CD4-positive, alpha-beta T cell treated with Interleukin-15 for 4 hours (primary cell): Measurements from ENCODE around the gene DPH5.
"Not testable (repeated sequence)": the region's sequence is repeated elsewhere in the genome, so short reads cannot be mapped to it uniquely, and the experiment has no call there.

Experiments
- DNase-seq: peaks from one replicate; pipeline ENCODE4 v3.0.0-alpha.2; 2020; ENCODE audit warnings: low spot score

Gene DPH5

DNA sequence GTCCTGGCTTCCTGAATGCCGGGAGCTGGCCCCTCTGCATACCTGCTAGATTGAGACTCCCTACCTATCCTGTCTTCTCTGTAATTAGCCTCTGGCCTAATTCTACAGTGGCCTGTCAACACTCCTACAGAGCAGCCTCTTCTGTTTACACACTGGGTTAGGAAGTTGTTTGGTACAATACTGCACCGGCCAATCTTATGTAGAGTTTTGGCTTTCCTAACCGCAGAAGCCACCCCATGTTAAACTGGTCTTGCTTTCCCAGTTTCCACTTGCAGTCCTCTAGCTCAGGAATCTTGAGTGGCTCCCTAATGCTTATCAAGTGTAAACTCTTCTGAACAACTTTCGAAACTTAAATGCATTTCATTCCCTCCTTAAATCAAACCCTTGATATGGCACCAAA lies 42.8 kb downstream of the DPH5 start:
- no peak for DNase-seq

DNA sequence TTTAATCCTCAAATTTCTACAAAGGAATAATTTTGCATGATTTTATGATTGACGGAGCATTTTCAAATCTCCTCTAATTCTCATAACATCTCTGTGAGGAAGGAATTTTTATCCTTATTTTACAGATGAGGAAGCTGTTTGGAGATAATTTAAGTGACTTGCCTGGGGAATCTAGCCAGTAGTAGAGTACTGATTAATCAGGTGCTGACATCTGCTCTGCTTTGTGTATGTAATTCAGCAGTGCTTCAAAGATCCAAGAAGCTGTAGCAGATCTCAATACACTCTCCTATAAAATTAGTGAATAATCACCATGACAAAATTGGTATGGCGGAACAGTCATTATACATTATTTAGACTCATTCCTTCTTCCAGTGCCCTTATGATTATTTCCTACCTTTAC lies 46.0 kb downstream of the DPH5 start:
- no peak for DNase-seq

DNA sequence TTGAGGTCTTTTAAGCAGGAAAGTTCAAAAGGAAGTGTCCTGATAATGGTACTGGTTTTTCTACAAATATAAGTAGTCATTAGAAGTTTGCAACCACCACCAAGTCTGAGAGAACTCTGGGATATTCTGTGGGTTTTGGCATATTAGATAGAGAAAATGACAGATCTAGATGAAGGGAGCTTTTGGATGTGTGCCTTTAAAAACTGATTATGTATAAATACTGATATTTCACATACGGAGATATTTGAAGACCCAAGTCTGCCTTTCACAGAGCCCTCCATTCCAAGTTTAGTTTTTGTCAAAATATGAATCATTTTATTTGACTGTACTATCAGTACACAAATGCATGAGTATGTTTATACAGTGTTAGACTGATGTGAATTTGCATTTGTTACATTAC lies 48.6 kb downstream of the DPH5 start:
- DNase-seq, result no peak

DNA sequence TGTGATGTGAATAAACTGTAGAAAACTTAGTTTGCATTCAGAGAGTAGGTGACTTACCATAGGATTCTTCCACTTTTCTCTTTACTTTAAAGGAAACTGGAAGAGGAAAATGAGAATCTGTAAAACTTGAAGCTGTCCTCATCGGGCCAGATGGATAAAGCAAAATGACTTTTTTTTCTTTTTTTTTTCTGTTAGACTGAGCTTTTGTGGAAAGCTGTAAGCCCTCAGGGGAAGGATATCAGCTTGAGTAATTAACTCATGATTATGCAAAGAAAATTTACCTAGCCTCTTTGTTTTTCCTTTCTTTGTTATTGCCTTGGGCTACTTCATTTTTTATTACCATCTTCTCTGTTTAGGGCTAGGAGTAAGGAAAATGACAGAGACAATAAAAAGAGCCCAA lies 53.4 kb downstream of the DPH5 start:
- DNase-seq, result no peak

DNA sequence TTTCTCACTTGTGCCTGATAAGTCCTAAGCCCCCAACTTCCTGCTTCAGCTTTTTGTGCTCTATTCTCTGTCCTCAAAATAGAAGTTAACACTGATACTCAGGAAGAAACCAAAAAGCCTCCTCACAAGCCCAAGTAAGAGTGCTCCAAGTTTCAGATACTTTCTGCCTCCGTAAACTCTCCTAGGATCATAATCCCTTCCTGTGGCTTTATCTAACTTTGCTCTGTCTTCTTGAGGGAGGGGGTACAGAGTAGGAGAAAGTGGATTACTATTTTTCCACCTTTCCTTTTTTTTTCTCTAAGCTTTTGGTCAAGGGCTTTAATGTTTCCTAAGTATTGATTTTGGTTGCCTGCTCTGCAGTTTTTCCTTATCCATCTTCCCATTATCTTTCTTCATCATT lies 54.6 kb downstream of the DPH5 start:
- DNase-seq, result no peak

DNA sequence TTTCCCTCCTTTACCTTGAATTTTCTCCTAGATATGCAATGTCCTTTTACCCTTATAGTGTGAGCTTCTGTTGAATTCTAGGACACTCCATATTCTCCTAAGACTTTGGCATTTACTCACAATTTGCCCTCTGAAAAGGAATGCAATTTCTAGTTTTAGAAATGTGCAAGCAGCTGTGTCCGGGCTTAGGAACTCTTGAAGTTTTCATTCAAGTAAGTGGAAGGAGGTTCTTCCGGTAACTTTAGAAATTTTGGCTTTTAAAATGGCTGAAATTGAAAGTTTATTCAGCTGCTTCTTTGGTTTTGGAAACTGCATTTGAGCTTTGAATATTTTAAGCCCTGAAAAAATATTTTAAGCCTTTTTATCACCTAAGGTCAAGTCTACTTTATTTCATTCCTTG lies 56.3 kb downstream of the DPH5 start:
- no peak for DNase-seq

DNA sequence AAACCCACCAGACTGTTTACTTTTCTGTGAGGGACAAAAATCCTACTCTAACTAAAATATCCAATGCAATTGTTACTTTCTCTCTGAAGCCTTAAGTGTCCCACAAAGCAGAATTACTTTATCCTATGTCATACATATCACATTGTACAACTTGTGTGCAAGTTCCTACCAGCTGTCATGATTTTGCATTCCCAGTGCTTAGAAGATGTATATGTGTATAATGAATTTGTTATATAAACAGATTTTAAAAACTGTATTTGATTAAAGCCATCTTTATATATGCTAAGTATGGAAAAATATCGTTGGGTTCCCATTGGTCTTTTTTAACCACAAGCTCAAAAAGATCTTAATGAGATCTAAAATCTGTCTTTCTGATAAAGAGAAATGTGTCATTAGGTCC lies 57.0 kb downstream of the DPH5 start:
- DNase-seq, result no peak

DNA sequence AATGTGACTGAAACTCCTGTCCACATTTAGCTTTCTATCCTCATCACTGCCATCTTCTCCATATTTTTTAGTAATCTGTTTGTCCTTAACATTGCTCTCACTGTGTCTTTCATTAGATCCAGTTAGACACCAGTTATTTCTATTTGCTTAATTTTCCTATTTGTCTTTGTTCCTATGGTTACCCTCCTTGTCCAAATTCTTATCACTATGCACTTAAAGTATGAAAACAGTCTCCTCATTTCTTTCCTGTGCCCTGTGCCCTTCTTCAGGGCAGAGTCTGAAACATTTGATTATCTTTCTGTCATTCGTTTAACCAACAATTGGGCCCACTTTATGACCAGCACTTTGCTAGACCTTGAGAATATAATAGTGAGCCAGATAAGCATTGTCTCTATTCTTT lies 65.5 kb downstream of the DPH5 start:
- no peak for DNase-seq

DNA sequence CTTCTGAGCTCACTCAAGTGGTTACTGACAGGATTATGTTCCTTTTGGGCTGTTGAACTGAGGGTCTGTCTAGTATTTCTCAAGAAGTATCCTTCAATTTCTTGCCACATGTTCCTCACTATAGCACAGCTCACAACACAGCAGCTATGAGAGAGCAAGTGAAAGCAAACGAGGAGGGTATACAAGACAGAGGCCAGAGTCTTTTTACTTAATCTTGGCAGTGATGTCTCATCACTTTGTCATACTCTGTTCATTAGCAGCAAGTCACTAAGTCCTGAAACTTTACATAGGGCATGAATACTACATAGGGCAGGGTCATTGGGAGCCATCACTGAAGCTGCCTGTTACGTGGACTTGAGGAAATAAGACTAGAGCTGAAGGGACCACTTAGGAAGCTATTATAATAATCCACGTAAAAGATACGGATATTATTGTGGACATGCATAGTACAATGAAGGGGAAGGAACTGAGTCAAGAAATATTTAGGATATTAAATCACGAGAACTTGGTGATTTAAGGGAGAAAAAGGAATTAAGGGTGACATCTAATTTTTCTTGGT lies 66.0 kb downstream of the DPH5 start:
- no peak for DNase-seq

DNA sequence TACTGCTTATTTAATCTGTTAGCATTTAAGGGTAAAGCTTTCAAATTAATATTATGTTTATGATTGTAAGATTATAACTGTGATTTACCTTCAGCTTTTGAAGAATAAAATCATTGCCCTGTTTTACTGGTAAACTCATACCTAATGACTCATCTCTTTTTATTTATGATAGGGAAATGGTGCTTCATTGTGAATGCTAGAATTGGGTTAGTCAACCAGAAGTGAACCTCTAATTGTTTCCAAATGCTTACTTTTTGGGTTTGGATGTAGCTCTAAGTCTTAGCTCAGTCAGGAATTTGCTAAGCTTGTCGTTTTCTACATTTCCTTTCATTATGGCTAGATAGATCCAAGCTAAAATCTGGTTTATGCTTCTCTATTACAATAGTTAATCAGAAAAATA lies 70.3 kb downstream of the DPH5 start:
- DNase-seq, result no peak

DNA sequence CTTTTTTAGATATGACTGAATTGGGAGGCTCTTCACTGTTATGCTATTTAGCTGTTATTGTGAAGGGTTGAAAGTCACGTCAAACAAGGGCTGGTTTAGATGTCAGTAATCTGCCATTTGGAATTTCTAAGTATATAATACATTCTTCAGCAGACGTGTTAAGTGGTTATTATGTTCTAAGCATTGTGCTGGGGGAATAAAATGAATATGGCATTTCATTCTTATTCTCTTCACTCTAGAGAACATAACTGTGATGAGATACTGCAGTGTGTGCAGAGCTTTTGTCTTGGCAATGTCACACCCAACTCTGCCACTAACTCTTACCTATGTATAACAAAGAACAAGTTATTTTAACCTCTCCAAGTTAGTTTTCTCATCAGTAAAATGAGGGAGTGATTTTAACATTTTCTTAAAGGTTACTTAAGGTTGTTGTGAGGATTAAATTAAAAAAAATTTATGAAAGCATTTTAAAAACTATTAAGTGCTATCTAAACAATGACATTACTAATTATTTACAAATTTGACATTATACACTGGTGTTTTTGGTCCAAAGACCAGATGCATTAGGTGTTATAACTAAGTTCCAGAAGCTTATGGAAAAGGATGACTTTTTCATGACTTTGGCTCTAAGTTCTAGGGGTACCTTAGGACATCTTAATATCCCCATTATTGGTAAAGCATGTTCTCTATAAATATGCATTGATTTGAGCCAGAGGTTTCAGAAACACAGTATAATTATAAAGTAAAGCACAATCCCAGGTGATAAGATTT lies 71.4 kb downstream of the DPH5 start:
- no peak for DNase-seq

DNA sequence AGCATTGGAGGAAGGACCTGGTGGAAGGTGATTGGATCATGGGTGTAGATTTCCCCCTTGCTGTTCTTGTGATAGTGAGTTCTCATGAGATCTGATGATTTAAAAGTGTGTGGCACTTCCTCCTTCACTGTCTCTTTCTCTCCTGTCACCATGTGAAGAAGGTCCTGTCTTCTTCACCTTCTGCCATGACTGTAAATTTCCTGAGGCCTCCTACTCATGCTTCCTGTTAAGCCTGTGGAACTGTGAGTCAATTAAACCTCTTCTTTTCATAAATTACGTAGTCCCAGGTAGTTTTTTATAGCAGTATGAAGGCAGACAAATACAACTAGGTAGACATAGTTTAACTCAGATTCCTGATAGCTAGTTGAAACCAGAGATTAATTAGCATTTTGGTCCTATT lies 72.6 kb downstream of the DPH5 start:
- DNase-seq, result not testable (repeated sequence)

DNA sequence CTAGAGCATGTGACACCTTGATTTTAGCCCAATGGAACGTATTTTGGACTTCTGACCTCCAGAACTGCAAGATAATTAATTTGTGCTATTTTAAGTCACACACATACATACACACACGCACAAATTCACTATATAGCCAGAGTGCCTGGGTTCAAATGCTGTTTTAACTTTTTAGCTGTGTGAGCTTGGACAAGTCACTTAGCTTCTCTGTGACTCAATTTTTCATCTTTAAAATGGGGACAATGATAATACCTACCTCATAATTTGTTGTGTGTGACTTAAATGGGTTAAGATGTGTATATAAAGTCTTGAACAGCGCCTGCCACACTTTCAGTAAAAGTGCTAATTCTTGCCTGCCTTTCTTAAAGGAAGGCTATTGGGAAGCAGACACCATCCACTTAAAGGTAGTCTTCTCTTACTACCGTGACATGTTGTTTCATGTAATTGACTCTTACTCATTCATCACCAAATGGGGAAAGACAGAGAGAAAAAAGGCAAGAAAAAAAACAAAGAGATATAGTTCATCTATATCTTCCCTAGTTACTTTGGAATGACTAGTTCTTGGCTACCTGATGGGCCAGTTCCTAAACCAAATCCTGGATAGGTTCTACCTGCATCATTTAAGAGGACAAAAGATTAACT lies 73.4 kb downstream of the DPH5 start:
- DNase-seq, result no peak

DNA sequence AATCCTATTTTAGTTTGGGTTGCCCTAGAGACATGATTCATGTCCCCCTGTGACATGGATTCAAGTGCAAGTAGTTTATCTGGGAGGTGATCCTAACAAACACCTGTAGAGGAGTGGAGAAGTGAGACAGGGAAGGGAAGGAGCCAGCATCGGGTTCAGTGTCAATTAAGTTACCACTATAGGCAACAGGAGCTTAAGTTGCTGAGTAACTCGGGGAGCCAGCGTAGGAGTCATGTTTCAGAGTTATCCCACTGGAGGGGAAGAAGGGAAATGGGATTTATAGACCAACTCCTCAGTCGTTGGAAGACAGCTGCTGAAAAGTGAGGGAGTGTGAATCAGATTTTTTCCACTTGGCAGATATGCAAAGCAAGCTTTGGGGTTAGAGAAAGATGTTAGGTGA lies 74.8 kb downstream of the DPH5 start:
- DNase-seq, result no peak

DNA sequence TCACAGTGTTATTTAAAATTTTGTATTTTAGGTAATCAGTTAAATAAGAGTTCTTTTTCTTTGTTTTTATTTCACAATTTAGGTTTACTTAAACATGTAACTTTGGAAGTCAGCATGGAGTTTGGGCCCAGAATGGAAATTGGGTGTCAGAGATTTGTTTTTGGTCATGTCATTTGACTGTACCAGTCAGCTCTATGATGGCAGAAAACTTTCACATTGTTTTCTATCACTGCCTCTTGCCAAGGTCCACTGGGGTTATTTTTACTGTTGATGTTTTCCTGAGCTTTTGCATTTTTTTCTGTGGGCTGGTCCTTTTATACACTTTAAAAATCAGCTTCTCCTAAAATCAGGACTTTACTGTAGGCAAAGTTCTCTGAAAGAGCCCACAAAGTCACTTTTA lies 75.2 kb downstream of the DPH5 start:
- no peak for DNase-seq

DNA sequence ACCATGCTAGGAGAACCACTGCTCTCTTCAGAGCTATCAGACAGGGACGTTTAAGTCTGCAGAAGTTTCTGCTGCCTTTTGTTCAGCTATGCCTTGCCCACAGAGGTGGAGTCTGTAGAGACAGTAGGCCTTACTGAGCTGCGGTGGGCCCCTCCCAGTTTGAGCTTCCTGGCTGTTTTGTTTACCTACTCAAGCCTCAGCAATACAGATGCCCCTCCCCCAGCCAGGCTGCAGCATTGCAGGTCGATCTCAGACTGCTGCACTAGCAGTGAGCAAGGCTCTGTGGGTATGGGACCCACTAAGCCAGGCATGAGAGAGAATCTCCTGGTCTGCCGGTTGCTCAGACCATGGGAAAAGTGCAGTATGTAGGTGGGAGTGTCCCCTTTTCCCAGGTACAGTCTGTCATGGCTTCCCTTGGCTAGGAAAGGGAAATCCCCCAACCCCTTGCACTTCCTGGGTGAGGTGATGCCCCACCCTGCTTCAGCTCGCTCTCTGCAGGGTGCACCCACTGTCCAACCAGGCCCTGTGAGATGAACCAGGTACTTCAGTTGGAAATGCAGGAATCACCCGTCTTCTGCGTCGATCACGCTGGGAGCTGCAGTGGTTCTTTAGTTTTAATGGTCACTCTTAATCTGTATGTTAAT lies 75.9 kb downstream of the DPH5 start:
- peak; percentile 79 for DNase-seq

DNA sequence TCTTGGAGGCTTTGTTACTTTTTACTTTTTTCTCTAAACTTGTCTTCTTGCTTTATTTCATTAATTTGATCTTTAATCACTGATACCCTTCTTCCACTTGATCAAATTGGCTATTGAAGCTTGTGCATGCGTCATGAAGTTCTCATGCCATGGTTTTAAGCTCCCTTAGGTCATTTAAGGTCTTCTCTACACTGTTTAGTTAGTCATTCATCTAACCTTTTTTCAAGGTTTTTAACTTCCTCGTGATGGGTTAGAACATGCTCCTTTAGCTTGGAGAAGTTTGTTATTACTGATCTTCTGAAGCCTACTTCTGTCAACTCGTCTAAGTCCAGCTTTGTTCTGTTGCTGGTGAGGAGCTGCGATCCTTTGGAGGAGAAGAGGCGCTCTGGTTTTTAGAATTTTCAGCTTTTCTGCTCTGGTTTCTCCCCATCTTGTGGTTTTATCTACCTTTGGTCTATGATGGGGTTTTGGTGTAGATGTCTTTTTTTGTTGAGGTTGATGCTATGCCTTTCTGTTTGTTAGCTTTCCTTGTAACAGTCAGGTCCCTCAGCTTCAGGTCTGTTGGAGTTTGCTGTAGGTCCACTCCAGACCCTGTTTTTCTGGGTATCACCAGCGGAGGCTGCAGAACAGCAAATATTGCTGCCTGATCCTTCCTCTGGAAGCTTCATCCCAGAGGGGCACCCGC lies 76.7 kb downstream of the DPH5 start:
- DNase-seq, result not testable (repeated sequence)

DNA sequence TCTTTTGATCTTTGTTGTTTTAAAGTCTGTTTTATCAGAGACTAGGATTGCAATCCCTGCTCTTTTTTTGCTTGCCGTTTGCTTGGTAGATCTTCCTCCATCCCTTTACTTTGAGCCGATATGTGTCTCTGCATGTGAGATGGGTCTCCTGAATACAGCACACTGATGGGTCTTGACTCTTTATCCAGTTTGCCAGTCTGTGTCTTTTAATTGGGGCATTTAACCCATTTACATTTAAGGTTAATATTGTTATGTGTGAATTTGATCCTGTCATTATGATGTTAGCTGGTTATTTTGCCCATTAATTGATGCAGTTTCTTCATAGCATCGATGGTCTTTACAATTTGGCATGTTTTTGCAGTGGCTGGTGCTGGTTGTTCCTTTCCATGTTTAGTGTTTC lies 77.8 kb downstream of the DPH5 start:
- DNase-seq, result not testable (repeated sequence)

DNA sequence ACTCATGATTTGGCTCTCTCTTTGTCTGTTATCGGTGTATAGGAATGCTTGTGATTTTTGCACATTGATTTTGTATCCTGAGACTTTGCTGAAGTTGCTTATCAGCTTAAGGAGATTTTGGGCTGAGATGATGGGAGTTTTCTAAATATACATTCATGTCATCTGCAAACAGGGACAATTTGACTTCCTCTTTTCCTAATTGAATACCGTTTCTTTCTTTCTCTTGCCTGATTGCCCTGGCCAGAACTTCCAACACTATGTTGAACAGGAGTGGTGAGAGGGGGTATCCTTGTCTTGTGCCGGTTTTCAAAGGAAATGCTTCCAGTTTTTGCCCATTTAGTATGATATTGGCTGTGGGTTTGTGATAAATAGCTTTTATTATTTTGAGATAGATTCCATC lies 79.5 kb downstream of the DPH5 start:
- not testable (repeated sequence) for DNase-seq

DNA sequence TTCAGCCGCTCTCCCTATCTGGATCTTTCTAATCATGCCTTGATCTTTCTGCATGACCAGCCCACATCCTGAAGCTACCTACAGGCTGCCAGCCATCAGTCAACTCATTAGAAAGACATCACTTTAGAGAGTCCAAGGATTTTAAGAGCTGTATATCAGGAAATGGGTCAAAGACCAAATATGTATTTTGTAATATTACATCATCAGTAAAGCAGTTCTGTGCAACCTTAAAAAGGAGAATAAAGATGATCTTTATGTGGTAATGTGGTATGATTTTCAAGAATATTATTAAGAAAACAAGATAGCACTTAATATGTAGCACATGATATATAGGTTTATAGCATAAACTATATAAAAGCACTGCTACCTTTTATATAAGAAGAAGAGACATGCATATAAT lies 82.1 kb downstream of the DPH5 start:
- no peak for DNase-seq

DNA sequence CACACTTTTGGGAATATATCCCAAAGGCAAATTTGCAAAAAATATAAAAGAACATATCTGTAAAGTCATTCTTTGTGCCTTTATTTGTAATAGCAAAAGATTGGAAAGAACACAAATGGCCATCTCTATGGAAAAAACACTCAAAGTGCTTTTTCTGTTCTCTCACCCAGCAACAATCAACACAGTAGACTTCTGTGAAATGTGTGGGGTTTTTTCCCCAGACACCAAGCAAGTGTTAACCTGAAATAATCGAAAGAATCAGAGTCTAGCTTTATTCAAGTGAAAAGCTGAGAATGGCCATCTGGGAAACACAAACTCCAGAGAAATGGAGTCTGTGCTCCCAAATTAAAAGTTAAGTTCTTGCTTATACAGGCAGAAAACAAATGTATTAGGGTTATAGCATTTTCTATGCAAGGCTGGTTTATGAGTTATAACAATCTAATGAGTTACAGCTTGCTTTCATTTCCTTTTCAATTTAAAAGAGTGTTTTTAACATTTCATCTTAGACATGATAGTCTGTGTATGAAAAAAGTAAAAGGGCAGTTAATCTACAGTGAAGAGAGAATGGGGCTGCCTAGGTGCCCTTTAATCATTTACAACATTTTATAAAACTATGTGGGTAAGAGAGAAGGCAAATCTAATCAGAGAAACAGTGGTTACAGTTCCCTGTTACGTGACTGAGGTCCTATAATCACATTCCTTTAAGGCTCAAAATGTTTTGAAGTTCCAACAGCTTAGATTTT lies 83.1 kb downstream of the DPH5 start:
- DNase-seq, result no peak
